Motor neuron (in vitro differentiated cells): ENCODE measurements around the gene CPED1. TPM values are rescaled to one million over a fixed set of nuclear protein-coding genes. Genes with fewer than 3 reads are reported as not detected.
A peak's percentile ranks its signal among the peaks of the same experiment; 100 is the strongest.

Experiments
- ATAC-seq, 8 experiments: fragments of 200-7000 bp; cut with Tn5 transposase; replicated peaks in 6 of 8; 2 replicates each; pipeline ENCODE4 v1.8.0; 2021; ENCODE audit warnings: mild to moderate bottlenecking in 8 of 8, moderate library complexity in 8 of 8
- H3K27ac ChIP-seq, 2 donors: fragments of 250-450 bp; sonication (Bioruptor Pico); 2 replicates each; pipeline ENCODE4 v1.9.0; 2021; ENCODE audit warnings: antibody characterized with exemption in 2 of 2, mild to moderate bottlenecking in 2 of 2, moderate library complexity in 1 of 2
- H3K4me1 ChIP-seq, 2 donors: fragments of 250-450 bp; sonication (Bioruptor Pico); replicated peaks in 1 of 2; 2 replicates each; pipeline ENCODE4 v1.6.1; 2021; ENCODE audit warnings: antibody characterized with exemption in 2 of 2, mild to moderate bottlenecking in 2 of 2, moderate library complexity in 1 of 2
- H3K4me3 ChIP-seq, 5 donors: fragments of 250-450 bp; sonication (Bioruptor Pico); 2 replicates each; pipeline ENCODE4 v1.9.0; 2021; ENCODE audit warnings: antibody characterized with exemption in 5 of 5, mild to moderate bottlenecking in 5 of 5, moderate library complexity in 4 of 5
- WGBS, 10 experiments: fragments of 450-650 bp; shearing (Covaris generic); methylation state at CpG; one replicate each; pipeline ENCODE4 v1.0.0; 2022; 5-methylcytosine and 5-hydroxymethylcytosine counted together
- in situ Hi-C, 9 experiments: fragments of 400-800 bp; cut with MboI; loops; one replicate each; pipeline ENCODE4 v1.15.0; 2021; ENCODE audit warnings: low sequenced_read_pairs in 9 of 9, low pct_unique_long_range_greater_than_20kb in 2 of 9; ENCODE audit not compliant: unreplicated experiment in 9 of 9
- total RNA-seq, 8 experiments: library from RNA; unstranded; fragments of 300-600 nt; gene quantifications; 2 replicates each; pipeline versions ENCODE4 v1.2.3 to v1.2.4, GENCODE V29; 2022

Gene CPED1
- total RNA-seq, 8 experiments from 2014 or later, result 0.05 to 21.8 (median 0.47) TPM; not detected in 1

GRCh38 chr7:121077165-121077630, 88.7 kb downstream of the CPED1 start:
- no peak for ATAC-seq

GRCh38 chr7:121078701-121079227, 90.3 kb downstream of the CPED1 start:
- in situ Hi-C loops, result loop anchor here in 2 of 9 experiments (25.0 kb wide), 1 partner anchor 91 kb away; the partner anchor contains the start of gene CPED1 (in 2 of the 2)
- ATAC-seq, result no peak
- 100% methylated on average over 1 to 2 of the region's 2 CpGs; no CpG with 5 or more reads in 5 of the 10 experiments for WGBS, 10 experiments
- H3K4me1 ChIP-seq, result no peaks in the 10 kb centered on the region
- no peak overlapping the region for H3K27ac ChIP-seq
- H3K4me3 ChIP-seq, result no peak overlapping the region

More at GRCh38 chr7:121077165-121077630, 88.7 kb downstream of the CPED1 start:
- H3K4me1 ChIP-seq, result no peaks in the 10 kb centered on the region
- H3K27ac ChIP-seq, result no peak overlapping the region
- in situ Hi-C loops, result loop anchor here in 2 of 9 experiments (25.0 kb wide), 1 partner anchor 90 kb away; the partner anchor contains the start of gene CPED1 (in 2 of the 2)
- no peak overlapping the region for H3K4me3 ChIP-seq

- WGBS, 10 experiments, result 72 to 100% (median 87%) methylated on average over 2 to 5 of the region's 5 CpGs; no CpG with 5 or more reads in 2 of the 10 experiments
- Histone ChIP-seq H3K4me1 (no peaks in the 10 kb centered on the region), H3K27ac (no peak overlapping the region), H3K4me3 (no peak overlapping the region)
- in situ Hi-C loops, result loop anchor here in 2 of 9 experiments (25.0 kb wide), 1 partner anchor 92 kb away; the partner anchor contains the start of gene CPED1 (in 2 of the 2)
- ATAC-seq, result no peak
These were observed 91.1 kb downstream of the CPED1 start for GRCh38 chr7:121079425-121080169.

- Histone ChIP-seq H3K4me1 (no peaks in the 10 kb centered on the region), H3K27ac (no peak overlapping the region), H3K4me3 (no peak overlapping the region)
- WGBS, 10 experiments, result 100% methylated on average over 1 to 2 of the region's 2 CpGs; no CpG with 5 or more reads in 1 of the 10 experiments
- in situ Hi-C loops, result loop anchor here in 2 of 9 experiments (25.0 kb wide), 1 partner anchor 93 kb away; the partner anchor contains the start of gene CPED1 (in 2 of the 2)
- ATAC-seq, result no peak
These were observed 91.9 kb downstream of the CPED1 start for GRCh38 chr7:121080257-121080912.

GRCh38 chr7:121080913-121081326, 92.4 kb downstream of the CPED1 start:
- in situ Hi-C loops, result loop anchor here in 2 of 9 experiments (25.0 kb wide), 1 partner anchor 94 kb away; the partner anchor contains the start of gene CPED1 (in 2 of the 2)
- no peak for ATAC-seq
- Histone ChIP-seq H3K27ac (no peak overlapping the region), H3K4me1 (no peaks in the 10 kb centered on the region), H3K4me3 (no peak overlapping the region)
- WGBS, 10 experiments, result 24 to 100% (median 60%) methylated on average over 1 to 4 of the region's 4 CpGs; no CpG with 5 or more reads in 1 of the 10 experiments

- peak in 7 of 8 experiments; percentile 20 to 72 (median 41) for ATAC-seq
- no peaks in the 10 kb centered on the region for H3K4me1 ChIP-seq
- 28 to 100% (median 49%) methylated on average over 1 to 3 of the region's 3 CpGs for WGBS, 10 experiments
- no peak overlapping the region for H3K4me3 ChIP-seq
- H3K27ac ChIP-seq, result no peak overlapping the region
- in situ Hi-C loops, result loop anchor here in 2 of 9 experiments (25.0 kb wide), 1 partner anchor 94 kb away; the partner anchor contains the start of gene CPED1 (in 2 of the 2)
These were observed 92.9 kb downstream of the CPED1 start for GRCh38 chr7:121081327-121081936.

GRCh38 chr7:121082400-121083101, 94.0 kb downstream of the CPED1 start:
- no peak for ATAC-seq
- in situ Hi-C loops, result loop anchor here in 2 of 9 experiments (25.0 kb wide), 1 partner anchor 95 kb away; the partner anchor contains the start of gene CPED1 (in 2 of the 2)

GRCh38 chr7:121083138-121083789, 94.8 kb downstream of the CPED1 start:
- Histone ChIP-seq H3K4me3 (no peak overlapping the region), H3K4me1 (no peaks in the 10 kb centered on the region), H3K27ac (no peak overlapping the region)
- in situ Hi-C loops, result loop anchor here in 2 of 9 experiments (25.0 kb wide), 1 partner anchor 96 kb away; the partner anchor contains the start of gene CPED1 (in 2 of the 2)
- 45 to 100% (median 88%) methylated on average over 1 to 4 of the region's 4 CpGs; no CpG with 5 or more reads in 2 of the 10 experiments for WGBS, 10 experiments
- ATAC-seq, result peak; percentile 49 to 91 (median 64)

More at GRCh38 chr7:121082400-121083101, 94.0 kb downstream of the CPED1 start:
- Histone ChIP-seq H3K27ac (no peak overlapping the region), H3K4me1 (no peaks in the 10 kb centered on the region), H3K4me3 (no peak overlapping the region)

- in situ Hi-C loops, result loop anchor here in 2 of 9 experiments (25.0 kb wide), 1 partner anchor 97 kb away; the partner anchor contains the start of gene CPED1 (in 2 of the 2)
- H3K4me3 ChIP-seq, result no peak overlapping the region
- no peaks in the 10 kb centered on the region for H3K4me1 ChIP-seq
- no peak for ATAC-seq
- H3K27ac ChIP-seq, result no peak overlapping the region
- 0 to 83% (median 57%) methylated on average over 1 of the region's 1 CpG; no CpG with 5 or more reads in 3 of the 10 experiments for WGBS, 10 experiments
These were observed 95.3 kb downstream of the CPED1 start for GRCh38 chr7:121083790-121084251.

GRCh38 chr7:121084256-121084655, 95.7 kb downstream of the CPED1 start:
- ATAC-seq, result no peak
- WGBS, 10 experiments, result 4 to 55% (median 22%) methylated on average over 2 of the region's 2 CpGs; no CpG with 5 or more reads in 2 of the 10 experiments

GRCh38 chr7:121084748-121085336, 96.3 kb downstream of the CPED1 start:
- ATAC-seq, result peak in 2 of 8 experiments; percentile 30 to 36
- in situ Hi-C loops, result loop anchor here in 2 of 9 experiments (25.0 kb wide), 1 partner anchor 98 kb away; the partner anchor contains the start of gene CPED1 (in 2 of the 2)
- Histone ChIP-seq H3K27ac (no peak overlapping the region), H3K4me3 (no peak overlapping the region), H3K4me1 (no peaks in the 10 kb centered on the region)
- 0 to 100% (median 80%) methylated on average over 1 to 5 of the region's 5 CpGs; no CpG with 5 or more reads in 3 of the 10 experiments for WGBS, 10 experiments

More at GRCh38 chr7:121084256-121084655, 95.7 kb downstream of the CPED1 start:
- Histone ChIP-seq H3K4me3 (no peak overlapping the region), H3K4me1 (no peaks in the 10 kb centered on the region), H3K27ac (no peak overlapping the region)
- in situ Hi-C loops, result loop anchor here in 2 of 9 experiments (25.0 kb wide), 1 partner anchor 97 kb away; the partner anchor contains the start of gene CPED1 (in 2 of the 2)
